ENCODE measurements around the gene ULK4.
"Not testable (repeated sequence)": the region's sequence is repeated elsewhere in the genome, so short reads cannot be mapped to it uniquely, and the experiment has no call there.

Gene ULK4

GRCh38 chr3:41697702-41698101, 264.2 kb downstream of the ULK4 start:
- FAIRE-seq (no peak), DNase-seq (ENCODE audit: insufficient read length, low spot score) (no peak)

- FAIRE-seq; DNase-seq (ENCODE audit: insufficient read length, low spot score): not testable (repeated sequence)
These were observed 266.1 kb downstream of the ULK4 start for GRCh38 chr3:41695806-41696205.

GRCh38 chr3:41693799-41694198, 268.1 kb downstream of the ULK4 start:
- FAIRE-seq (no peak), DNase-seq (ENCODE audit: insufficient read length, low spot score) (no peak)

- no peak for FAIRE-seq
- no peak for DNase-seq (ENCODE audit: insufficient read length, low spot score)
These were observed 270.9 kb downstream of the ULK4 start for GRCh38 chr3:41690766-41691563.

- DNase-seq (ENCODE audit: insufficient read length, low spot score) (no peak), FAIRE-seq (no peak)
These were observed 273.1 kb downstream of the ULK4 start for GRCh38 chr3:41688595-41689380.

GRCh38 chr3:41684797-41685735, 276.8 kb downstream of the ULK4 start:
- DNase-seq (ENCODE audit: insufficient read length, low spot score) (no peak), FAIRE-seq (no peak)

GRCh38 chr3:41683666-41684350, 278.1 kb downstream of the ULK4 start:
- FAIRE-seq (no peak), DNase-seq (ENCODE audit: insufficient read length, low spot score) (no peak)

- no peak for FAIRE-seq
- no peak for DNase-seq (ENCODE audit: insufficient read length, low spot score)
These were observed 278.9 kb downstream of the ULK4 start for GRCh38 chr3:41682996-41683395.

GRCh38 chr3:41682382-41682781, 279.5 kb downstream of the ULK4 start:
- FAIRE-seq (no peak), DNase-seq (ENCODE audit: insufficient read length, low spot score) (no peak)

GRCh38 chr3:41681479-41681878, 280.4 kb downstream of the ULK4 start:
- FAIRE-seq (no peak), DNase-seq (ENCODE audit: insufficient read length, low spot score) (no peak)

GRCh38 chr3:41679374-41679773, 282.5 kb downstream of the ULK4 start:
- FAIRE-seq (no peak), DNase-seq (ENCODE audit: insufficient read length, low spot score) (no peak)

- FAIRE-seq; DNase-seq (ENCODE audit: insufficient read length, low spot score): not testable (repeated sequence)
These were observed 286.8 kb downstream of the ULK4 start for GRCh38 chr3:41675102-41675501.

- FAIRE-seq, result no peak
- no peak for DNase-seq (ENCODE audit: insufficient read length, low spot score)
These were observed 287.5 kb downstream of the ULK4 start for GRCh38 chr3:41674449-41674848.

GRCh38 chr3:41673650-41674049, 288.3 kb downstream of the ULK4 start:
- no peak for DNase-seq (ENCODE audit: insufficient read length, low spot score)
- no peak for FAIRE-seq

GRCh38 chr3:41668379-41668778, 293.5 kb downstream of the ULK4 start:
- no peak for FAIRE-seq

GRCh38 chr3:41662288-41662687, 299.6 kb downstream of the ULK4 start:
- DNase-seq (ENCODE audit: insufficient read length, low spot score), result no peak
- FAIRE-seq, result no peak

More at GRCh38 chr3:41668379-41668778, 293.5 kb downstream of the ULK4 start:
- no peak for DNase-seq (ENCODE audit: insufficient read length, low spot score)

GRCh38 chr3:41661796-41662195, 300.1 kb downstream of the ULK4 start:
- FAIRE-seq, result no peak
- no peak for DNase-seq (ENCODE audit: insufficient read length, low spot score)

GRCh38 chr3:41660510-41660909, 301.4 kb downstream of the ULK4 start:
- no peak for DNase-seq (ENCODE audit: insufficient read length, low spot score)
- no peak for FAIRE-seq

- DNase-seq (ENCODE audit: insufficient read length, low spot score), result no peak
- no peak for FAIRE-seq
These were observed 308.2 kb downstream of the ULK4 start for GRCh38 chr3:41653571-41654239.

GRCh38 chr3:41652931-41653330, 309.0 kb downstream of the ULK4 start:
- no peak for FAIRE-seq
- DNase-seq (ENCODE audit: insufficient read length, low spot score), result no peak
